NCI-H2171 (cell line): Measurements from ENCODE around the gene TENM4.
A peak's percentile ranks its signal among the peaks of the same experiment; 100 is the strongest.

Experiments used
- DNase-seq: peaks from one replicate; lab custom pipeline; 2025; lab: John Stamatoyannopoulos, UW

The TENM4 gene

DNA sequence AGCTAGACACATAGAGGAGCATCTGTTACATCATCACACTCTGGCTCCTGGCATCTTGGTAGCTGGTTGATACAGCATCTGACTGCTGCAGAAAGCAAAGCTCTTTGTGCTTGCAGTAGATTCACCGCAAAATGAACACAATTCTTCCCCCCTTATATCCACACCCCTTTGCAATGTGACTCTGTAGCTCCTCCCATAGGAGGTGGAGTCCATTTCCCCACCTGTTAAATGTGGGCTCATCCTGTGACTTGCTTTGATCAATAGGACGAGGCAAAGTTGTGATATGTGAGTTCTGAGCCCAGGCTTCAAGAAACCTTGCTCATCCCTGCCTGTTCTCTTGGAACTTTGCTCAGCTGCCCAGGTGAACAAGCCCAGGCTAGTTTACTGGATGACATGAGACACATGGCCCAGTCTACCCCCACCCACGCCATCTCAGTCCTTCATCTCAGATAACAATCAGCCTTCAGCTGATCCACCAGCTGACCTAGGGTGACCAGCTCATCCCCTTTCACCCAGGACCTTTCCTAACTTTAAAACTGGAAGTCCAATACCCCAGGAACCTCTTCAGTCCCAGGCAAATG, 272.2 kb downstream of the TENM4 start:
- no peak for DNase-seq

DNA sequence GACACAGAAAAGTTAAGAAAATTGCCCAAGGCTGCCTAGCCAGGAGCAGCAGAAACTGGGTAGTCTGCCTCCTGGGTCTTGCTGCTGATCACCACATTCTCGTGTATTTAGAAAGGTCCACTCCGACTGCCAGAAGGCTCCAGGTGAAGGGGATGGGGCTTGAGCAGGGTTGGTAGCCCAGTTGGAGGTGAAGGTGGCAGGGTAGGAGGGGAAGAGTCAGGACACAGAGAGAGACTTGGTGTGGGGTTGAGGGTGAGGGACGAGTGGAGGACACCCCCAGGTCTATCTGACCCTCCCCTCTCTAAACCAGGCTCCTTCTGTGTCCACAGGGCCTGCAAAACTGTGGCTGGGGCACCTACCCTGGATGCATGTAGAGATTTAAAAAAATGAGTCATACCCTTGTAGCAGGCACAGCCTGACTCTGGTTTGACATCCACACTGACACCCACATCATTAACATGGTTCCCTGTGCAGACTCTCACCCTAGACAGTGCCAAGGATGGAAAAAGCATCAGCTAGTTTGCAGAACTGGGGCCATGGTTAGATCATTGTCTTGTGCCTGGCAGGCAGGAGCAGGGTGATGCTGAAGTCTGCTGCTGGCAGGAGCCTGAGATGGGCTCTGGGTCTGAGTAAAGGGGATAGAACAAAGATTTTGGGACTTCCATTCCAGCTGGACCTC, 273.2 kb downstream of the TENM4 start:
- DNase-seq = no peak

DNA sequence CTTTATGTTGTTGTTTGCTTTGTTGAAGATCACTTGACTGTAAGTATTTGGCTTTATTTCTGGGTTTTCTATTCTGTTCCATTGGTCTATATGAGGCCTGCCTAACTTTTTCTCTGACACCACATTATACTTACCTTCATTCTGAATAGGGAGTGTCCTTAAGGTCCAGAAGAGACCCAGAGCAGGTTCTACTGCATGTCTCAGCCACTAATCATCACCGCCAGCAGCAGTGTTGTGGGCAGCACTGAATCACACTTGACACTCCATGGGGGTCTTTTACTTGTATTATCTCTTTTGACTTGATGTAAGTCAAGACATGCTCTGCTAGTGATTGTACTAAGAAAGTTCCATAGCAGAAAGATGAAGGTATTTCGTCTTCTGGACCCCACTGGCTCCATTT, 274.9 kb downstream of the TENM4 start:
- DNase-seq = no peak

DNA sequence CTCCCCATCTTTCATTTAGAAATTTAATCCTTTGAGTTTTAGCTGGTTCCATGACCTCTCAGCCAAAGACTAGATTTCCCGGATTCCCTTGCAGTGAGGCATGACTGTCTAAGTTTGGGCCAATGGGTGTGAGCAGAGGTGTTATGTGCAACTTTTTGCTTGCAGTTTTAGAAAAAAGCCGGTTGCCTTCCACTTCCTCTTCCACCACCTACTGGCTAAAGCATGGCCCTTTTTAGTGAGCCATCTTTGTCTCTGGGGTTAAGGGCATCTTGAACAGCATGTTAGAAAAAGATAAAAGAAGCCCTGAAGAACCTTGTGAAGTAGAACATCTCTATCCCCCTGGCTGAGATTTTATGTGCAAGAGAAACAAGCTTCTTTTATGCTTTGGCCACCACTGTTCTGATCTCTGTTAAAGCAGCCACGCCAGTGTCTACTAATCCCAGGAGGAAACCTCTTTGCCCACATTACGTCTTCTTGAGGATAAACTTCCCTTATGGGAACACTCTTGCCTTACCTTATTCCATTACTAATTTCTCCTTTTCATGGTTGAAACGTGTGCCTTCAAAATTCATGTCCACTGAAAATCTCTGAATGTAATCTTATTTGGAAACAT, 279.9 kb downstream of the TENM4 start:
- DNase-seq = no peak

DNA sequence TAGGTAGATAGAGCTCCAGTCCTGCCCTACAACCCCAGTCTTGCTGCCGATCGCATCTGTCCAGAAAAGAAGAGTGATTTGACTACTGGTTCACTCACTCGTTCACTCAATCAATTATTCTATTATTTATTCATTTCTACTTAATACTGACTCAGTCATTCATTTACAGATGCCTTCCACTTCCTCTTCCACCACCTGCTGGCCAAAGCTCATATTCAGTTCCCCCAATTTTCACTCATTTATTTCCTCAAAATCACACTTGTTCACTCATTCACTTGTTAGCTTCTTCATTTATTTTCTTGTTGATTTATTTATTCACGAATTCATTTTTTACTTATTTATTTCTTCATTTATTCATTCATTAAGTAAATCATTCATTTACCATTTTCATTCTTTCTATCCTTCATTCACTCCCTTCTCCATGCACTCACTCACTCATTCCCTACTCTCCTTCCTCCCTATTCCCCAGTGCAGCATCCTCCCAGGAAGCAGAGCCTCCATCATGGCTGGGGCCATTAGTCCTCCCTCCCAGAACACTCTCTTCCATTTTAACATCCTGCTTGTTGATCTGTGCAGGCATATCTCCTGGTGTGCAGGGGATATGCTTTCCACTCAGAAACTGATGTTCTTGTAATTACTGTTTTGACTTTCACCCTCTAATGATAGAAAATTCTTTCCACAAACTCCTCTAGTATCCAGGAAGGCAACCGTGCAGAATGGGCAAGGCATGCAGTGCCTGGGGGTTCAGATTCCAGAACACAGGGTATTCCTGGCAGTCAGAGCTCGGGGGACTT, 281.0 kb downstream of the TENM4 start:
- no peak for DNase-seq

DNA sequence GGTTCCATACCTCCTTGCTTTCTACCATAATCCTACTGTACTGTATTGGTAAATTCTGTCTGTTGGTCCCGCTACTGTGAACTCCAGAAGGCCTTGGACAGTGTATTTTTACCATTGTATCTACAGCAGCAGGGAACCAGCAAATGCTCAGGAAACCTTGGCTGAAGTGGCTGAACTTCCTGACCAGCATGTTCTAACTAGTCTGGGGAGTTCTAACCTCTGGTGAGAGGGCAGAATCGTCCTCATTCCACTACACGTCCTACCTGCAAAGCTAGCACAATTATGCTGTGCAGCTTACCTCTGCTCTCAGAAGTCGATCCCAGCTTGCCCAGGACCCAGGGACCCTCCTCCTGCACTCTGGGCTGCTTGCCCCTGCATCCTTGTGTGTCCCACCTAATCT, 283.1 kb downstream of the TENM4 start:
- no peak for DNase-seq

DNA sequence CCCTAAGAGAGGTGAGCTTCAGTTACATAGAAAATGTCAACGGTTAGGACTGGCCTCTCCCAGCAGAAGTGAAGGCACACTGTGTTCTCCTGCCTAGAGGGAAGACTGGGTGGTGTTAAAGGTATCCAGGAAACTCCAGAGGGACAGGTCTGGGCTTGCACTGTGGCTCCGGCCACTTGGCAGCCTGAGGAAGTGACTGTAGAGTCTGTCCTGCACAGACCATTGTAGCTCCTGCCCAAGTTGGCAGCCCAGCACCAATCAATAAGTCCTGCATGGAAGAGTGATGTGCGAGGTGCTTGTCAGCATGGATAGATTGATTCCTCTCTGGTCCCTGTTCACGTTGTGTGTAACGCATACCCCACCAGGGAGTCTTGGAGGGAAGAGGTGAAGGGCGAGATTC, 284.8 kb downstream of the TENM4 start:
- DNase-seq = no peak

DNA sequence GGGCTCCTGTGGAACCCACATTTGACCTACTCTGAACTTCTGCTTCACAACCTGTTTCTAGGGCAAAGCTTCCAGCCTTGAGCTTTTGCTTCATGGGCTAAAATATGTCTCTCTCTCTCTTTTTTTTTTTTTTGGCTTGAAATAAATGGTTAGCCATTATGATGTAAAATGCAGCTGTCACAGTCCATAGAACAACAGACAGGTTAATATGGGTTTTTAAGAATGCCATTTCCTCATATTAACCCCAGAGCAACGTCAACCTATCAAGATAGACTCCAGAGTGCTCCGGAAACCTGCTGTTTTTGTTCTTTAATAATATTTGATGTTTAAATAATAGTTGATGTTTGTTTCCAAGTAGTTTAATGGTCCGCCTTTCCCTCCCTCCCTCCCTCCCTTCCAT, 285.6 kb downstream of the TENM4 start:
- DNase-seq = no peak

DNA sequence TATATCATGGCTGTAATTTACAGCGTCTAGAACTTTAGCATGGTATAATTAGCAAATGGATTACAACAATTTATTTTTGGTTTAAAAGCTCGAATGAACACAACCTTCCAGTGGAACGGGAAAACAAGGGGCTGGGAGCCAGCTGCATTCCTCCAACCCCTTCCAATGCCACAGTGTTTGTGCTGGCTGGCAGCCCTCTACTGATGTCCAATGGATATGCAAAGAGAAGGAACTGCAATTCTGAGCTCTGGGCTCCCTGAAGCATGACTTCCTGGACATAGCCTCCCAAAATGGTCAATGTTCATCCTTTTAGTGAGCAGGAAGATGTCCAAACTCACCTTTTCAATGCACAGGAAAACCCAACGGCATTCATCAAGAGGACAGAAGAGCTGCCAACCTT, 288.3 kb downstream of the TENM4 start:
- DNase-seq = no peak

DNA sequence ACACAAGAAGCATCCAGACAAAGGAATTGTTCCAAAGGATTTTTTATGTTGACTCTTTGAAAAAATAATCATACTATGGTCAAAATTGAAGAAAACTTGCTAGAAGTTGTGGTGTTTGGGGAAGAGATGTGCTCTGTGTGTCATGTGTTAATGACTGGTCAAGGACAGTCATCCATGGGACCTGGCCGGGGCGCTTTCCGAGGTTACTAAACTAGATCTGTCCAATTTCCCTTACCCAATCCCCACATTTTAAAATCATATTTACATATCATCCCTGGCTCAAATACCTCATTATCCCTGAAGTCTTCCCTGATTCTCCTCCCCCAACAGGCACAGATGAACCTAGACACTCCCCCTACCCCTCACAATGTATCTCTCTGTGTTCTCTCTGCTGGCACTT, 289.4 kb downstream of the TENM4 start:
- DNase-seq = no peak

DNA sequence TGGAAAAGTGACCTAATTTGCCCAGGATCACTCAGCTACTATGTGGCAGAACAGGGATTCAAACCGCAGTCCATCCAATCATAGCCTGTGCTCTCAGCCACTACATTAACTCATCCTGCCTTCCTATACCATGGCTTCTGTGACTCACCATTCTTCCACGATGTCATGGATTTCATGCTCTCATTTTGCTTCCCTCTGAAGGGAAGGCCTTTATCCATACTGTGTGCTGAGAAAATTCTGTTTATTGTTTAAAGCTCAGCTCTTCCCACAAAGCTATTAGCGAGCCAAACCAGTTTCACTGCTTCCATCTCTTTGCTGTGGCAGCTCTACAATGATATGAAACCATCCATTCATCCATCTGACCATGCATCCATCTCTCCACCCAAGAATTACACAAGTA, 289.9 kb downstream of the TENM4 start:
- DNase-seq = no peak

DNA sequence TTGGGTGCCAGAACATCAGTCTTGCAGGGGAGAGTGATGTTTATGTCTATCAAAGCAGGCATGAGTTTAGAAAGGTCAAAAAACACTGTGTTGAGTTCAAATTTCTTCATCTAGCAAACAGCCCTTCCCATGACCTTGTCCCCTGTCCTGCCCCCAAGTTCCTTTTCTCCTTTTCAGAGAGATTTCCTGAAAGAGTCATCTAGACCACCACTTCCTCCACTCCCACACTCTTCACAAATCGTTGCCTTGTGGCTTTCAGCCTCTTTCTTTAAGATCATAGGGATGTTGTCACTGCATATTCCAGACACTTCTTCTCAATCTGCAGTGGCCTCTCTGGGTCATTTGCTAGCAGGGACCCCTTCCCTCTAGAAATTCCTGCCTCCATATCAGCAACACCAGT, 290.5 kb downstream of the TENM4 start:
- no peak for DNase-seq

DNA sequence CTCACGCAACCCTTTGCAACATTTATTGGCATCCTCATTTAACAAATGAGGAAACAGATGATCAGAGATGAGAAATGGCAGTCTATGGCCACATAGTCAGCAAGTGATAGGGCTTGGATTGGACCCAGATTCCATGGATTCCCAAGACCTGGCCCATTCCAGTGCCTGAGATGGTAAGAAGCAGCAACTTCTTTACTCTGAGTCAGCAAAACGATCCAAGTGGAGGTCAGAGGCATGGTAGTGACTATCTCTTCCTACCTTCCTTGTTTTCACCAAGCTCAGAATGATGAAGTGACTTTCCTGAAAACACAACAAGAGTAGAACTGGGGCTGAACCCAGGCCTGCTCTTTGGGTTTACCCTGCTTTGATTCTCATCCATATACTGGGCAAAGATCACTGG, 293.1 kb downstream of the TENM4 start:
- no peak for DNase-seq

DNA sequence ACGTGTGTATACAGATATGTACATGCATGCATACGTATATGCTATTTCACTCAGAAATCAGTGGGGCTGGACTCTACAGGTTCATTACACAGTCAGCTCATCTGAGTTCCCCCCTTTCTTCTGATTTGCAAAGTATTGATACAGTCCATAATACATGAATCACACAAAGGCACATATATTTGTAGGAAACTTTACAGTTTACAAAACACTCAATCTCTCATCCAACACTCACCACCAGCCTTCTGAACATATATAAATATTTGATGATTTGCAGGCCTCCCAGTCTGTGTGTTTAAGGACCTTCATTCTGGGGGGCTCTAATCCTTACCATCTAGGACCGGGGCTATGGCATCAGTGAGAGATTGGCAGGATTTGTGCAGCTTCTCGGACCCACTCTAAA, 293.8 kb downstream of the TENM4 start:
- no peak for DNase-seq

DNA sequence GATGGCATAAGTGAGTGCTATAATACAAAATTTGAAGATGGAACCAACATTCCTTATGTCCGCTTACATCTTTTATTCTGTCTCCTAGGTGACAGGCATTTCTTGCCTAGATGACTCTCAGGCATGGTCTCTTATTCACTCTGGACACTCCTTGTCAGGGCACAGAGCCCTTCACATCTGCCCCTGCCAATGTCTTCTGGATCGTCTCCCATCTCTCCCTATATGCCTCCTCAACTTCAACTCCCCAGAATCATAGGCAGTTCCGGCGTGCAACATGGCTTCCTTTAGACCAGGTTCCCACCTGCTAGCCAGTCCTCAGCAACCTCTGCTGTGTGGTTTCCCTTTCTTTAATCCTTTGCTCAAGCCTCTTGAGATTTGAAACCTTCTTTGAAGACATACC, 300.9 kb downstream of the TENM4 start:
- peak; percentile 17 for DNase-seq

DNA sequence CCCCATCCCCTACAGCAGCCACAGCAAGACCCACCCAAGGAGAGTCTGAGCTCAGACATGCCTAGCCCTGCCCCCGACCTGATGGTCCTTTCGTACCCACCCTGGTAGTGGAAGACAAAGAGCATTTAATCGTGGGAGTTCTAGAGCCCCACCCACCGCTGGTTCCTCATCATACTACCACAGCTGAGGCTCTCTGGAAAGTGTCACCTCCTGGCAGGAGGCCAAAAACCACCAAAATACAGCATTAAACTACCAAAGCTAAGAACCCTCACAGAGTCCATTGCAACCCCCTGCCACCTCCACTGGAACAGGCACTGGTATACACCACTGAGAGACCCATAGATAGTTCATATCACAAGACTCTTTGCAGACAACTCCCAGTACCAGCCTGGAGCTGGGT, 311.1 kb downstream of the TENM4 start:
- no peak for DNase-seq

DNA sequence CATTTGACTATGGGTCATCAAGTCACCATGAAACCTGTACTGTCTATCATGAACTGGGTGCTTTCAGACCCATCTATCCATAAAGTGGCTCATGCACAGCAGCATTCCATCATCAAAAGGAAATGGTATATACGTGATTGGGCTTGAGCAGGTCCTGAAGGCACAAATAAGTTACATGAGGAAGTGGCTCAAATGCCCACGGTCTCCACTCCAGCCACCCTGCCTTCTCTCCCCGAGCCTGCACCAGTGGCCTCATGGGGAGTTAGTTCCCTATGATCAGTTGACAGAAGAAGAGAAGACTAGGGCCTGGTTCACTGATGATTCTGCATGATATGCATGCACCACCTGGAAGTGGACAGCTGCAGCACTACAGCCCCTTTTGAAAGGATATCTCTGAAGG, 312.5 kb downstream of the TENM4 start:
- DNase-seq = no peak

DNA sequence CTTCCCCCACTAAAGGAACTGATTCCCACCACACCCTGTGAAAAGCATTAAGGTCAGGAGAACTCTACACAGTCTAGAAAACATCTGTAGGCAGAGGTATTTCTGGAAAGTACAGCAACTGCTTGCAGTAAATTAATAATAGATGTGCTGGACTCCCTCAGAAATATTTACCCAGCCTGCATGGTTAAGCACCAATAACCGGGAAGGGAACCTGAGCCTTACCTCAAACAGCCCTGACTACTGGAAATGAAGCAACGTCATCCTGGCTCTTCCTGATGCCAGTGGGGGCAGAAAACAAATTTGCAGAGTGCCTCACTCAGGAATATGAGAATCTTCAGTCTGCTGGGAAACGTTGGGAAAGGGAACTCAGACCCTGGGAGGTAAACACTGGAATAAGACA, 318.1 kb downstream of the TENM4 start:
- DNase-seq = no peak

DNA sequence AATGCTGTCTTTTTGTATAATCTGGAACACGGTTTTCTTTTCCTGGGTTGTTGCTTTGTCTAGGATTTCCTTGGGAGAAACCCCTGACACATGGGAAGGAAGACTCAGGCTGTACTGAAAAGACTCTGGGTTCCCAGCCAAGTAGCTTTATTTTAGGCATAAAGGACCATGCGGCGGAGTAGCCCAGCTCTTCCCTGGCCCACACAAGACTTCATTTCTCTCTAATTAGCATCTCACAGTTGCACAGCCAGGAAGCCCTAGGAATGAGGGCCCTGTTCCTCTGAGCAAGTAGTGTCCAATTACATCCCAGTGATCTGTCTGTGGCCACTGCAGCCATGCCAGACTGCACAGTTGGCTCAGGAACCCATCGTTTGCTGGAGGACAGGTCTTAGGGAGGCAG, 319.5 kb downstream of the TENM4 start:
- peak; percentile 19 for DNase-seq

DNA sequence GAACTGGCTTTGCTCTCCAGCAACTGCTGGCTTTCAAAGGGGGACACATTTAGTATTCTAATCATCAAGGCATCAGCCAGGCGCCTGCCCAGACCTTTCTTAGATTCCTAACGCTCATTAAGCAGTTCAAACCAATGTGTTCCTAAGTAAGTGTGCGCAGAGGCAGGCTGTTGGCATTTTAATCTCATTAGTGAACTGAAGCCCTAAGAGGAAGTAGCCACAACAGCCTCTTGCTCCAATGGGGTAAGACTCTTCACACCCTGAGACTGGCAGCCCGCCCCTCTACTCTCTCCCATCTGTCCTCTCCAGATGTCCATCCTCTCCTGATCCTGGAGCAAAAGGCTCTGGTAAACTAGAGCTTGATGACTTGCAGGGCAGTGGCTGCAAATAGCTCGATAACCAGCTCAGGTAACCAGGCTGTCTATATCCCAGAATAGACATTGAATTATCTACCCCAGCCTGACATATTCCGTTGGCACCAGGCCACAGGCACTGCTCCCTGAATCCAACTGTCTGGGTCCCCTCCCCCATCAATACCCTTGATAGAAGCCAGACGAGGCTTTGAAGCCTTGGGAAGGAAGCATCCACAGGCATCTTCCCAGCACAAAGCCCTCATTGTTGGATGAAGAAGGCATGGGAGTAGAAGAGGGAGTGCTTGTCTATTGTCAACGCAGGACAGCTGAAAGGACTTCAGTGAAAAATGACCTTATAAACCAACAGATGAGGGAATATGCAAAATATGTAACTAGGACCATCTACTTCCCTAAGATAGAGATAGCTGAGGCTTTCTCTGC, 321.1 kb downstream of the TENM4 start:
- DNase-seq = peak; percentile 95

DNA sequence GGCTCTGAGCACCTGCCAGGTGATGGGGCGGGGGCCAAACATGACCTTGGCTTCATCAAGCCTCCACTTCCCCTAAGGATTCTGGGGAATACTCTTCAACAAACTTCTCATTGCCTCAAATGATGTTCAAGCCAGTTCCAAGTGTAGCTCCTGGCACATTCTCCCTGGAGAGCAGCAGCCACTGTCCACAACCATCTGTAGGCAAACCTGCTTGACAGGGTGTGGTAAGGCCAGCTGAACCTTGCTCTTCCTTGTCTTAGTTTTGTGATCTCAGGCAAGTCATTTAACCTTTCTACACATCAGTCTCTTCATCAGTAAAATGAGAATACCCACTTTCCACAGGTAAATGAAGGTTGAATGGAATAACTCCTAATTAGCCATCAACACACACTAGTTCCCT, 323.3 kb downstream of the TENM4 start:
- DNase-seq = no peak

DNA sequence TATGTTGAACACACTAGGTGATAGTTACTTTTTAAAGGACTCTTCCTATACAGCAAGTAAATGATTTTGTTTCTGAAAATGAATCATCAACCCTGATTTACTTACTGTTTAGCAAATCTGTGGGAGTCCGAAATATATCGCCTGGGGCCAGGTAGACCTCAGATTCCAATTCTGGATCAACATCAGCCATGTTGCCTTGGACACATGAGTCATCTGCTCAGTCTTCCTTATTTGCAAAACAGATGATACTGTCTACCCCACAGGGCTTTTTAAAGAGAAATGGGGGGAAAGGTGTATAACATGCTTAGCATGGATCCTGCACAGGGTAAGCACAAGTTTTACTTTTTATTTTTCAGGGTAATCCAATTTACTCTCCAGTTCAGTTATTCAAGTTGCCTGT, 324.2 kb downstream of the TENM4 start:
- DNase-seq = no peak
